Heart right ventricle (tissue), 16 donors: ENCODE results near the gene SHROOM4. TPM values are rescaled to one million over a fixed set of nuclear protein-coding genes. Genes with fewer than 3 reads are reported as not detected.

Source experiments
- ATAC-seq, 8 donors: fragments of 200-7000 bp; cut with Tn5 transposase; one replicate each; pipeline ENCODE4 v1.9.1; 2020; ENCODE audit warnings: mild to moderate bottlenecking in 8 of 8, moderate library complexity in 8 of 8, moderate number of reproducible peaks in 1 of 8
- DNase-seq, 2 donors: peaks; one replicate each; pipeline ENCODE4 v3.0.0-alpha.2; 2020
- H3K27ac ChIP-seq, 10 donors: fragments of 200-600 bp; sonication (generic) in 2 of 10; one replicate each; pipeline versions ENCODE4 v1.5.0 to v1.8.0; 2020 to 2022; ENCODE audit warnings: mild to moderate bottlenecking in 3 of 10
- H3K27me3 ChIP-seq, 7 donors: fragments of 200-600 bp; one replicate each; pipeline ENCODE4 v1.8.0; 2021 to 2022; ENCODE audit warnings: mild to moderate bottlenecking in 2 of 7
- H3K36me3 ChIP-seq, 9 donors: fragments of 200-600 bp; sonication (generic) in 1 of 9; one replicate each; pipeline versions ENCODE4 v1.5.0 to v1.8.0; 2020 to 2022; ENCODE audit warnings: mild to moderate bottlenecking in 2 of 9
- H3K4me1 ChIP-seq, 9 donors: fragments of 200-600 bp; sonication (generic) in 1 of 9; one replicate each; pipeline versions ENCODE4 v1.5.0 to v1.8.0; 2020 to 2022; ENCODE audit warnings: mild to moderate bottlenecking in 4 of 9
- H3K4me3 ChIP-seq, 10 donors: fragments of 200-600 bp; sonication (generic) in 2 of 10; one replicate each; pipeline versions ENCODE4 v1.5.0 to v1.8.0; 2020 to 2022; ENCODE audit warnings: mild to moderate bottlenecking in 7 of 10, moderate library complexity in 2 of 10
- H3K9me3 ChIP-seq, 11 donors: fragments of 200-600 bp in 10 of 11; sonication (generic) in 2 of 11; one replicate each; pipeline versions ENCODE4 v1.5.0 to v1.8.0; 2013 to 2022; ENCODE audit warnings: mild to moderate bottlenecking in 2 of 11, control low read depth in 1 of 11, moderate library complexity in 1 of 11
- WGBS, 2 donors: extraction: QIAGEN DNeasy Blood & Tissue Kit; methylation state at CpG; one replicate each; pipeline ENCODE4 v1.1.7; 2013; ENCODE audit warnings: inconsistent platforms in 1 of 2; 5-methylcytosine and 5-hydroxymethylcytosine counted together
- intact Hi-C, 10 donors: fragments of 100-400 bp; cut with DNase I; formaldehyde crosslinking; loops; one replicate each; pipeline versions ENCODE4 v1.11.1 to v1.14.2; 2022
- polyA plus RNA-seq, 2 donors: library from polyadenylated mRNA; stranded (reverse); fragments of 200-250 nt; gene quantifications; one replicate each; pipeline ENCODE4 v1.2.3, GENCODE V29; 2013
- total RNA-seq, 10 donors: library from RNA; stranded (reverse); fragmentation: NEBNext Ultra II Directional in 3 of 10; extraction: Animal tissue kit (Norgen Biotek cat#: 25700) in 3 of 10; gene quantifications; one replicate each; pipeline versions ENCODE4 v1.2.1 to v1.2.4, GENCODE V29; 2021 to 2023
- TF ChIP-seq, protein P1 (sequence below), 9 donors: fragments of 200-600 bp; sonication (generic) in 2 of 9; IDR thresholded peaks; one replicate each; pipeline versions ENCODE4 v1.5.0 to v1.8.0; 2021 to 2022; ENCODE audit warnings: antibody characterized with exemption in 9 of 9, mild to moderate bottlenecking in 5 of 9, moderate library complexity in 1 of 9
- donor health status: Arrhythmogenic right ventricular cardiomyopathy.
- donor health status: ischemic (EF 13 %, LVEDD 7.1; RV severe dilation, severe dysfunction).
- donor health status: healthy with polysubstance abuse.
- donor health status: DM: no; HTN: yes; CAD: no.
- donor health status: DM: no; HTN: no; CAD: no.
- donor health status: ischemic (EF 25% LVEDD 6.9; RV normal size, moderate dysfunction).
- donor health status: ischemic (EF 25% LVEDD 5.7; RV mildly dilated, moderate dysfunction).
- donor health status: healthy.
- donor health status: DM: yes; HTN: yes; CAD: no.
- donor health status: Ischemic cardiomyopathy.
- donor health status: ischemic (EF 35%, LVEDD 5.7; RV mildly dilated, moderate dysfunction).
- donor health status: nonischemic (EF 11% LVEDD 7.7; RV severe dilation, severe dysfunction).
- donor health status: DM: yes; HTN: yes; CAD: no.
- donor health status: PGD.
- donor health status: ischemic (EF 29% LVEDD 5.4; RV normal size, mild dysfunction).
- donor health status: nonischemic (EF 23%, LVEDD 6.1; RV moderate dilation, normal function).

SHROOM4 gene
- total and polyA plus RNA-seq, 12 donors: 3.6 to 17.9 (median 11.0) TPM

DNA sequence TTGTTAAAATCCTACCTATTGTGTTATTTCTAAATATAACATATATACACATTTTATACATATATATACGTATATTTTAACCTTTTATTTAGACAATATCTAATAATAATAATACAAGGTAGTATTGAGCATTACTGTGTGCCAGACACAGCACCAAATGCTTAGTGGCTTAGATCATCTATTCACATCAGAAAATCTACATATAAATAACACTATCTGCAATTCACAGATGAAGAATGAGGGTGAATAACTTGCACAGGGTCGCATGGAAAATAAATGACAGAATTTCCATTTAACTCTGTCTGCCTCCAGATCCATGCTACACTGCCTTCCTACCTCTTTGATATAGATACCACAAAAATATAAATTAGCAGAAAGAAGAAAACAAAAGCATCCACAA lies 37.7 kb downstream of the SHROOM4 start:
- no peaks in the 10 kb centered on the region for H3K36me3 ChIP-seq
- peaks cover 0 to 4% (median 0%) of the 10 kb centered on the region in 11 donors for H3K9me3 ChIP-seq
- DNase-seq: no peak
- H3K4me3 ChIP-seq: no peak overlapping the region
- peaks cover 0 to 26% (median 0%) of the 10 kb centered on the region in 7 donors for H3K27me3 ChIP-seq
- TF ChIP-seq, protein P1, sequence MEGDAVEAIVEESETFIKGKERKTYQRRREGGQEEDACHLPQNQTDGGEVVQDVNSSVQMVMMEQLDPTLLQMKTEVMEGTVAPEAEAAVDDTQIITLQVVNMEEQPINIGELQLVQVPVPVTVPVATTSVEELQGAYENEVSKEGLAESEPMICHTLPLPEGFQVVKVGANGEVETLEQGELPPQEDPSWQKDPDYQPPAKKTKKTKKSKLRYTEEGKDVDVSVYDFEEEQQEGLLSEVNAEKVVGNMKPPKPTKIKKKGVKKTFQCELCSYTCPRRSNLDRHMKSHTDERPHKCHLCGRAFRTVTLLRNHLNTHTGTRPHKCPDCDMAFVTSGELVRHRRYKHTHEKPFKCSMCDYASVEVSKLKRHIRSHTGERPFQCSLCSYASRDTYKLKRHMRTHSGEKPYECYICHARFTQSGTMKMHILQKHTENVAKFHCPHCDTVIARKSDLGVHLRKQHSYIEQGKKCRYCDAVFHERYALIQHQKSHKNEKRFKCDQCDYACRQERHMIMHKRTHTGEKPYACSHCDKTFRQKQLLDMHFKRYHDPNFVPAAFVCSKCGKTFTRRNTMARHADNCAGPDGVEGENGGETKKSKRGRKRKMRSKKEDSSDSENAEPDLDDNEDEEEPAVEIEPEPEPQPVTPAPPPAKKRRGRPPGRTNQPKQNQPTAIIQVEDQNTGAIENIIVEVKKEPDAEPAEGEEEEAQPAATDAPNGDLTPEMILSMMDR (IDR thresholded peaks at IDR 0.05): no peak
- ATAC-seq: no peak
- H3K27ac ChIP-seq: no peak overlapping the region
- intact Hi-C loops: no loop called here
- H3K4me1 ChIP-seq: peaks cover 0 to 21% (median 8%) of the 10 kb centered on the region in 9 donors
- WGBS, 2 donors: 77 to 88% methylated on average over 2 of the region's 2 CpGs

- no peak for ATAC-seq
- H3K9me3 ChIP-seq: no peaks in the 10 kb centered on the region
- peaks cover 0 to 42% (median 0%) of the 10 kb centered on the region in 7 donors for H3K27me3 ChIP-seq
- TF ChIP-seq, protein P1 (IDR thresholded peaks at IDR 0.05): no peak
- WGBS, 2 donors: 92 to 97% methylated on average over 2 of the region's 2 CpGs
- no peak for DNase-seq
- intact Hi-C loops: no loop called here
- H3K4me1 ChIP-seq: peaks cover 0 to 30% (median 10%) of the 10 kb centered on the region in 9 donors
- H3K27ac ChIP-seq: peak overlapping the region in 1 of 10 donors; percentile 5
- H3K4me3 ChIP-seq: no peak overlapping the region
- H3K36me3 ChIP-seq: no peaks in the 10 kb centered on the region
Observed at GRCh38 chrX:50771382-50771781, 42.6 kb downstream of the SHROOM4 start.

DNA sequence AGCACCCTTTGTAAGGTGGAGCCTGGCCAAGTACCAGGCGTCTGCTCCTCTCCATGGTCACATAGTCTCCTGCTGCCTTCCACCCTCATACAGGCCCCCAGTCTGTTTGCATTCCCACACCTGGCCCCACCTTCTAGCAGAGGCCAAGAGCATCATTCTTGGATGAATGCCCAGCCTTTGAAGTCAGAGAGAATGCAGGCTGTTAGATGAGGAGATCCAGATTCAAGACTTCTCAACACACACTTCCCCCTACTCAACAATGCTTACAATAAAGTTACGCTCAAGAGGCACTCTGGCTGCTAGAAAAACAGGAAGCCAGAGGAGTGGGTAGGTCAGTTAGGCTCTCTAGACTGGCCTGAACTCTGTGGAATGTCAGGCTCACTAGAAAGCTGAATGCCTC lies 43.3 kb downstream of the SHROOM4 start:
- intact Hi-C loops: no loop called here
- Histone ChIP-seq H3K27me3 (peaks cover 0 to 42% (median 0%) of the 10 kb centered on the region in 7 donors), H3K36me3 (no peaks in the 10 kb centered on the region), H3K4me1 (peaks cover 0 to 30% (median 10%) of the 10 kb centered on the region in 9 donors), H3K27ac (peak overlapping the region in 1 of 10 donors; percentile 5), H3K4me3 (no peak overlapping the region), H3K9me3 (no peaks in the 10 kb centered on the region)
- peak in 7 of 8 donors; percentile 7 to 72 (median 49) for ATAC-seq
- TF ChIP-seq, protein P1 (IDR thresholded peaks at IDR 0.05): no peak
- 26 to 46% methylated on average over 2 of the region's 2 CpGs for WGBS, 2 donors
- peak in 1 of 2 donors; percentile 16 for DNase-seq

GRCh38 chrX:50769389-50770063 lies 44.5 kb downstream of the SHROOM4 start:
- no peaks in the 10 kb centered on the region for H3K9me3 ChIP-seq
- TF ChIP-seq, protein P1 (IDR thresholded peaks at IDR 0.05): no peak
- DNase-seq (peak; percentile 7 to 12), ATAC-seq (peak in 6 of 8 donors; percentile 40 to 90 (median 68))
- H3K27me3 ChIP-seq: peaks cover 0 to 41% (median 0%) of the 10 kb centered on the region in 7 donors
- intact Hi-C loops: loop anchor here in 1 of 10 donors (10.0 kb wide), 1 partner anchor 45 kb away; the partner anchor contains the start of gene SHROOM4
- H3K36me3 ChIP-seq: no peaks in the 10 kb centered on the region
- H3K27ac ChIP-seq: peak overlapping the region in 2 of 10 donors; percentile 22 to 44
- H3K4me3 ChIP-seq: no peak overlapping the region
- 81% methylated on average over 5 of the region's 5 CpGs for WGBS, 2 donors
- H3K4me1 ChIP-seq: peaks cover 0 to 30% (median 10%) of the 10 kb centered on the region in 9 donors
